ENCODE measurements around the gene HECW1. TPM values are rescaled to one million over a fixed set of nuclear protein-coding genes. Genes with fewer than 3 reads are reported as not detected.

The HECW1 gene
- total and polyA plus RNA-seq, 2 of the 8 experiments (the other 6 are each of a cell fraction or from before 2014, with no cell fraction given) = 2.9 to 12.7 TPM

GRCh38 chr7:43391518-43391917 is 279.1 kb downstream of the HECW1 start (continued):
- no peak for TF ChIP-seq CHD7 (IDR thresholded peaks at IDR 0.05; ENCODE audit: insufficient replicate concordance, low read length)
- TF ChIP-seq BCL11A (IDR thresholded peaks at IDR 0.05; ENCODE audit: low read depth in 2 of 2, low read length in 2 of 2) = no peak
- no peak for TF ChIP-seq TCF12 (IDR thresholded peaks at IDR 0.05; ENCODE audit: low read depth, low read length)
- no peak for TF ChIP-seq USF2 (IDR thresholded peaks at IDR 0.05; ENCODE audit: low read length)
- TF ChIP-seq, protein P1, sequence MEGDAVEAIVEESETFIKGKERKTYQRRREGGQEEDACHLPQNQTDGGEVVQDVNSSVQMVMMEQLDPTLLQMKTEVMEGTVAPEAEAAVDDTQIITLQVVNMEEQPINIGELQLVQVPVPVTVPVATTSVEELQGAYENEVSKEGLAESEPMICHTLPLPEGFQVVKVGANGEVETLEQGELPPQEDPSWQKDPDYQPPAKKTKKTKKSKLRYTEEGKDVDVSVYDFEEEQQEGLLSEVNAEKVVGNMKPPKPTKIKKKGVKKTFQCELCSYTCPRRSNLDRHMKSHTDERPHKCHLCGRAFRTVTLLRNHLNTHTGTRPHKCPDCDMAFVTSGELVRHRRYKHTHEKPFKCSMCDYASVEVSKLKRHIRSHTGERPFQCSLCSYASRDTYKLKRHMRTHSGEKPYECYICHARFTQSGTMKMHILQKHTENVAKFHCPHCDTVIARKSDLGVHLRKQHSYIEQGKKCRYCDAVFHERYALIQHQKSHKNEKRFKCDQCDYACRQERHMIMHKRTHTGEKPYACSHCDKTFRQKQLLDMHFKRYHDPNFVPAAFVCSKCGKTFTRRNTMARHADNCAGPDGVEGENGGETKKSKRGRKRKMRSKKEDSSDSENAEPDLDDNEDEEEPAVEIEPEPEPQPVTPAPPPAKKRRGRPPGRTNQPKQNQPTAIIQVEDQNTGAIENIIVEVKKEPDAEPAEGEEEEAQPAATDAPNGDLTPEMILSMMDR (IDR thresholded peaks at IDR 0.05; ENCODE audit: control extremely low read depth in 1 of 3, insufficient read depth in 1 of 3, low read depth in 1 of 3, low read length in 3 of 3) = peak in 2 of 3 experiments; percentile 26 to 48; a peak in 1 of 4 replicates

Data from H1 (cell line).